EL (cell line): ENCODE results near the gene ZC3HAV1.
"Not testable (repeated sequence)": the region's sequence is repeated elsewhere in the genome, so short reads cannot be mapped to it uniquely, and the experiment has no call there.

Experiments used
- DNase-seq: peaks from one replicate; pipeline ENCODE4 v3.0.0-alpha.2; 2016

Gene ZC3HAV1

DNA sequence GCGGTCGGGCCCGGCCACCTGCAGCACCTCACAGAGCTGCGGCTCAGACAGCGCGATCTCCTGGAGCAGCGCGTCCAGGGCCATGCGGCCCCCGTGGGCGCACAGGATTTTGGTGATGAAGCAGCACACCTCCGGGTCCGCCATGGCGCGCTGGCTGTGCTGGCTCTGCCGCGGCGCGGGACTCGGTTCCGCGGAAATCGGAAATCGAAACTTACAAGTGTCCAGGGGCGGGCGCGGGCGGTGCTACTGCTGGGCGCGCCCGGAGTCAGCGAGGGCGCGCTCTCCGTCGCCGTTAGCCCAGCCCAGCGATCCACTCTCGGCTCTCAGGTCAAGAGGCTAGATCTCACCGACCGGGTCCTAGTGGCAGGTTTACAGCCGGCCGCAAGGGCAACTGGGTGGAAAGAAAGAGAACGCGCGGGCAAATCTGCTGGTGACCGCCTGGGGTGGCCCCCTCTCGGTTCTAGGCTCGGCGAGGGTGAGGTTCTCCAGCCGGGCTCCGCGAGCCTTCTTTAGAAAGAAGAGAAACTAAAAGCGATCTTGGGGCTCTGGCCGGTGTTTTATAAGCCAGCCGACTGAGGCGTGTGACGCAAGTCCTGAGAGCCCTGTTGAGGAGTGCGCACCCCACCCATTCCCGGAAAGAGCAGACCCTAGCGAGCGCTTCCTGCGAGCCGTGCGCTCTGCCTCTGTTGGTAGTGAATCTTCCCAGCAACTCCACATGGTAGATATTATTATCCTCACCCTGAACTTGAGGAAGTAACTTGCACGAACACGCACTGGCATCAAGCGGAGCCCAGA, at the start of gene ZC3HAV1:
Gene ZC3HAV1, minus strand, starts transcription at position 533 of the 795 bp plus-strand sequence. Its CDS starts 389 bp downstream, at position 144.
- DNase-seq: peak; percentile 93

GRCh38 chr7:139153832-139154231, 44.3 kb upstream of the ZC3HAV1 start:
- peak; percentile 71 for DNase-seq

DNA sequence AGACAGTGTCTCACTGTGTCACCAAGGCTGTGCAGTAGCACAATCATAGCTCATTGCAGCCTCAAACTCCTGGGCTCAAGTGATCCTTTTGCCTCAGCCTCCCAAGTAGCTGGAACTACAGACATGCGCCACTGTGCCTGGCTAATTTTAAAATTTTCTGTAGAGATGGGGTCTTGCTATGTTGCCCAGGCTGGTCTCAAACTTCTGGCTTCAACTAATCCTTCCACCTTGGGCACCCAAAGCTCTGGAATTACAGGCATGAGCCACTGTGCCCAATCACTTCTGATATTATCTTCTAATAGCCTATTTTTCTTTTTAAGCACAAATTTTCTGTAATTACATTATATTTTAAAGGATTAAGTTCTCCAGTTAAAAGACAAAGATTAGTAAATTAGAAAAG, 42.6 kb upstream of the ZC3HAV1 start:
- DNase-seq: no peak

GRCh38 chr7:139139150-139139549, 29.6 kb upstream of the ZC3HAV1 start:
- DNase-seq: no peak

GRCh38 chr7:139133335-139134139, 24.0 kb upstream of the ZC3HAV1 start:
- DNase-seq: peak; percentile 85

DNA sequence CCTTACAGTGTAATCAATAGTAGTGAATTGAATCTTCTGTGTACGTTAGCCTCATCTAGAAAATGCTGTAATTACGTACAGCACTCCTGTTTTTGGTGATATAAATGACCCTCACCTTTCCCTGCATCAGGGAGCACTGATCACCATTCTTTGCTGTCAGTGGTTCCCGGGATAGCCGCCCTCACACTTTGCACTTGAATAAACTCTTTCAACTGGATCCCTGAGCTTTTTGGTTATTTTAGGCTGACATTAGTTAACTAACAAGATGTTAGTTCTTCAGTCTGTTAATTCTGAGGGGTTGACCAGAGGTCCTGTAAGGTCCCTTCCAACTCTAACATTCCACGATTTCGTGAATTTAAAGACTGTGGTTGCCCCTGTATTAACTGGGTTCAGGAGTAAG, 23.4 kb upstream of the ZC3HAV1 start:
- DNase-seq: no peak

DNA sequence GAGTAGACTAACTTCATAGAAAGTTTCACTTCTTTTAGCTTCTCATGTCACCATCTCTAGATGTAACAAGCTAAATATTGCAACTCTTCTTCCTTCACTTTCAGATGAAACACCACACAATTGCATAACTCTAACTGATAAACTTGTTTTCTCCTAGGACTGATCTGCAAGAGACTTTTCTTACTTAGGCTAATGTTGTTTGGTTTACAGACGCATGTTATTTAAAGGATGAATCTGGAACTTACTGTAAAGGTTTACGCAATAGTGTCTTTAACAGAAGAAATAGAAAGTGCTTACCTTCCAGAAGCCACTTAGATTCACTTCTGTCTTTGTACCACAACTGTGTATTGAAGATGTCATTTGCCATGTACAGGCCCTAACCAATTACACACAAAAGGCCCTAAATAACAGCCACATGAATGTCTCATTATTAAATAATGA, 22.1 kb upstream of the ZC3HAV1 start:
- no peak for DNase-seq

- not testable (repeated sequence) for DNase-seq
Observed at GRCh38 chr7:139129814-139130213, 20.3 kb upstream of the ZC3HAV1 start.

GRCh38 chr7:139127648-139128047, 18.1 kb upstream of the ZC3HAV1 start:
- no peak for DNase-seq

GRCh38 chr7:139125657-139126056, 16.1 kb upstream of the ZC3HAV1 start:
- no peak for DNase-seq

DNA sequence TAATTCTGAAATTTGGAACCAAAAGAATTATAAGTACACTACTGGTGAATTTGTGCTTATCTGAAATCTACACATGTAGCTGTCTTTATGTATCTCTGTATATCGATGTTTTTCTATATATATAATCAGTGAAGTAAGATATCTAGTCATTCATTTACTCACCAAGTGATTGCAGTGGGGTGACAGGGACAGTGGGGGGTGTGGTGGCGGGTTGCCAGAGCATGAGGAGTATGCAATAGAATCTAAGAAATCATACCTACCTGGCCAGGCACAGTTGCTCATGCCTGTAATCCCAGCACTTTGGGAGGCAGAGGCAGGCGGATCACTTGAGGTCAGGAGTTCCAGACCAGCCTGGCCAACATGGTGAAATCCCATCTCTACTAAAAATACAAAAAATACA, 15.5 kb upstream of the ZC3HAV1 start:
- DNase-seq: not testable (repeated sequence)

DNA sequence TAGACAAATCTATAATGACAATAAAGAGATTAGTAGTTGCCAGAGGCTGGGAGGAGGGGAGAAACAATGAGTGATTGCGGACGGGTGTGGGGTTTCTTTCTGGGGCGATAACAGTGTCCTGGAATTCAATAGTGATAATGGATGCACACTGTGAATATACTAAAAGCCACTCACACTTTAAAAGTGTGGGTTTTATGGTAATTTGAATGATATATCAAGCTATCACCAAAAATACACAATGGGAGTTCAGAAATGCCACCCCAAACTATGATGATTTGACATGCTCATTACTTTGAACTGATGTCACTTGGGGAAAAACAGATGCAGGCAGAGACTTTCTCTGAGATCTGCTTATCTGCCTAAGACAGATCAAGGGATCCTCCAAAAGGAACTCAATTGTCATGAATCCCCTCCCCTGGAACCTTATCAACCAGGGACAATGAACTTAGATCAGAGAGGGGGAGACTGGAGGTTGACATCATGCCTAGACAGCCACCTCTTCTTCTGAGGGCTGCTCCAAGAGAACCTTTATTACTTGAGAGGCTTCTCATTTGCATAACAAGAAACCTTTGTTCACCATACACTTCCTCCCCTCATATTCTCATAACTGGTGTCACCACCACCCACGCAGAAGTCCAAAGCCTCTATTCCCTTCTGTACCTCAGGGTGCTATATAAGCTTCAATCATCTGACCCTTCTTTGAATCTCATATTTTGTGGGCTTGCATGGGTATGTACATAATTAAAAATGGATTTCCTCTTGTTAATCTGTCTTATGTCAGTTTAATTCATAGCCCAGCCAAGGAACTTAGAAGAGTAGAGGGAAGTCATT, 14.8 kb upstream of the ZC3HAV1 start:
- no peak for DNase-seq

DNA sequence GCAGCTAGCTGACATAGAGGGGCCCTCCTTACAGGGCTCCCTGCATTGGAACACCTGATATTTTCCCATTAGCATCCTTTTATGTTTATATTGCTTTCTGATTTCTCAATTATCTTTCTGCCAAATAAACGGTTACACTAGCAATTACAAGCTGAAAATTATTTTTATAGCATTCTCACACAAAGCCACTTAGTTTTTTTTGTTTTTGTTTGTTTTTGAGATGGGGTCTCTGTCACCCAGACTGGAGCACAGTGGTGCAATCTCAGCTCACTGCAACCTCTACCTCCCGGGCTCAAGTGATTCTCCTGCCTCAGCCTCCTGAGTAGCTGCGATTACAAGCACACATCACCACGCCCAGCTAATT, 9.9 kb upstream of the ZC3HAV1 start:
- no peak for DNase-seq

- no peak for DNase-seq
Observed at GRCh38 chr7:139118805-139119485, 9.4 kb upstream of the ZC3HAV1 start.

DNA sequence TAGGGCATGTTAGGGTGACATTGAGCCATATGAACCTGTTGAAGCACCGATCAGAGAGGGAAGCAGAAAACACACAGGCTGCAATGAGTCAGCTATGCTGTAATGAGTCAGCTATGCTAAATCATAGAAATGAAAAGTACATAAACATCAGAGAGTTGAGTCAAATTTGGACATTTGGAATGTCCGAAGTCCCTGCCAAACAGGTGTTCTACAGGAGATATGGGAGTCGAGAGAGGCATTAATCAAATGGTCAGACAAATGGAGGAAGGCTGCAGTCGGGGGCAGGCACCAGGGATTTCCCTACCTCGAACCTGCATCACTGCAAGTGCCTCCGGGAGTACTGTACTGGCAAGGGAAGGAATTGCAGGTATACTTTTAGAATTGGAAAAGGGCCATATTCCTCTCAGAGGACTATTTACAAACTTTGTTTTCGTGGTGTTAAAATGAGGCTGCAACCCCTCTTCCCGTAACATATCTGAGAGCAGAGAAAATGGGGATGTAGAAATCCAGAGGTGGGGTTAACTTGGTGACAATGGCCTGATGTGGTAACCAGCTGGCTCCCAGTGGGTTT, 8.8 kb upstream of the ZC3HAV1 start:
- DNase-seq: peak; percentile 55

- no peak for DNase-seq
Observed at GRCh38 chr7:139117599-139118233, 8.2 kb upstream of the ZC3HAV1 start.

DNA sequence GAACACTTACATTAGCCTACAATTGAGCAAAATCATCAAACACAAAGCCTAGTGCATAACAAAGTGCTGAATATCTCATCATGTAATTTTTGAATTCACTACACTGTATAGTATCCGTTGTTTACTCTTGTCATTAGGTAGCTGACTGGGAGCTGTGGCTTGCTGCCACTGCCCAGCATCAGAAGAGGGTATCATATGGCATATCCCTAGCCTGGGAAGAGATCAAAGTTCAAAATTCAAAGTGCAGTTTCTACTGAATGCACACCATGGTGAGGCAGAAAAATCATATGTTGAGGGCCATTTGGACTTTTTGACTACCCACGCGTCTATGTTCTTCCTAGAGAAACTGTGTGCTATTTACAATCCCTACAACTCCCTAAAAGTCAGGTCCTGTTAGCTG, 7.5 kb upstream of the ZC3HAV1 start:
- no peak for DNase-seq

DNA sequence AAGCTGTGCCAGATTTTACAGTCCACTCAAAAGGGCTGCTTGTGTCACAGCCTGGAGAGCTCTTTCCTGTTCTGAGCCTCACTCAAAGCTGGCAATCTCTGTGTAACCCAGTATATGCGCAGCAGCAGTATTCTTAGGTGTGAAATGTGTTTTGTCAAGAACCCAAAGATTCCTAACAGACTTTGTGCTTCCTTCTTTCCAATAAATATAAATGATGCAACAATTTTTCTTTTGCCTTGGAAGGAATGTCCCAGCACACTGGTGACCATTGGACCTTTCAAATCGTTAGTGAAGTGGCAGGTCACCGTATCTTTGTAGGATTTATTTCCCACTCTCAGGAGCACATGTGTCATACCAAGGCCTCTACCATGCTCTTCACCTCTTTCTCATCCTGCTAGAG, 5.6 kb upstream of the ZC3HAV1 start:
- DNase-seq: no peak

DNA sequence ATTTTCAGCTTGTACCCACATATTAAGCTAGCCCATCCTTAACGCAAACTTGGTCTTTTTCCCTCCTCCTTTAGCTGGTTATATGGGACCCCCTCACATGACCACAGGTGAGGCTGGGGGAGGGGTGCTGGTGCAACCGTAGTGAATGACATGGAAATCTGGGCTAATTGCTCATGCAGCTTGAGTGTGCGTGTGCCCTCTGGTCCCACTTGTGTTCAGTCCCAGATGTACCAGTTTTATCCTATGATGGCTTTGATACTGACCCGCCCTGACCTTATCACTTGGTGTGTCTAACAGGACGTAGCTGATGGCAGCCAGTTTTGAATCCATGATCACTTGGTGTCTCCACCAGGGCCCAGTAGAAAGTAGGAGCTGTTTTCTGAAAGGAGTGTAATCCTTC, 5.1 kb upstream of the ZC3HAV1 start:
- no peak for DNase-seq

GRCh38 chr7:139114018-139114417, 4.5 kb upstream of the ZC3HAV1 start:
- no peak for DNase-seq

- no peak for DNase-seq
Observed at GRCh38 chr7:139112741-139113250, 3.3 kb upstream of the ZC3HAV1 start.

DNA sequence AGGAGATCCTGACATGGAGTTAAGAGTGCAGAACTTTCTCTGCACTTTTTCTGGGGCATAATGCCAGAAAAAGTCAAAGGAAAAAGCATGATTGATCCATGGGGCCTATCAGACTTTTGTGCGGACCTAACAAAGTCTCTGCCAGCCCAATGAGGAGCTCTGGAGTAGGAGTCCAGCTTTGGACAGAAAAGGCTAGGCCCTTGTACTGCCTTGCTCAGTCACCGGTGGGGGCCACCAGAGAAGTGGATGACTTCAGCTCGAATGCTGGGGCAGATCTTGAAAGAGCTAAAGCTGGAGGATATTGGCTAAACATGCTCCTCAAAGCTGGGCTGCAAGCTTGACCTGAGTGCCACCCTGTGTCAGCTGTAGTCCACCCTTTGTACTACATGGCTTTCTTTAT, 2.8 kb upstream of the ZC3HAV1 start:
- DNase-seq: no peak
